ENCODE results near the gene PRSS21. TPM values are rescaled to one million over a fixed set of nuclear protein-coding genes. Genes with fewer than 3 reads are reported as not detected.

Gene PRSS21
- total RNA-seq, 2 experiments from 2014 or later: 11.3 to 12.5 TPM

GRCh38 chr16:2842340-2843000 lies 25.4 kb downstream of the PRSS21 start:
- ATAC-seq (peak; percentile 61), DNase-seq (peak; percentile 89)
- peaks cover 42% of the 10 kb centered on the region for H3K4me1 Mint-ChIP-seq (ENCODE audit: low read depth)
- peak overlapping the region; percentile 67 for H3K4me3 Mint-ChIP-seq
- peak overlapping the region; percentile 92 for H3K27ac Mint-ChIP-seq
- intact Hi-C loops (cut with micrococcal nuclease): no loop called here
- CTCF ChIA-PET: interaction anchor here (0.8 to 4.7 kb wide), 6 partner anchors 12 to 64 kb away, joined by 3 to 42 read pairs (median 4); no protein-coding TSS in a partner anchor
- POLR2A ChIA-PET: interaction anchor here (0.7 to 2.0 kb wide), 4 partner anchors 19 to 40 kb away, joined by 3 to 9 read pairs (median 4); no protein-coding TSS in a partner anchor
- H3K9me3 Mint-ChIP-seq: peaks cover 2% of the 10 kb centered on the region
- no peaks in the 10 kb centered on the region for H3K27me3 Mint-ChIP-seq
- H3K36me3 Mint-ChIP-seq (ENCODE audit: low read depth): no peaks in the 10 kb centered on the region
- peak; percentile 97 for TF ChIP-seq CTCF (IDR thresholded peaks at IDR 0.05)

GRCh38 chr16:2843526-2843925 lies 26.5 kb downstream of the PRSS21 start:
- TF ChIP-seq CTCF (IDR thresholded peaks at IDR 0.05): no peak
- Mint-ChIP-seq H3K9me3 (peaks cover 2% of the 10 kb centered on the region), H3K4me1 (ENCODE audit: low read depth) (peaks cover 43% of the 10 kb centered on the region), H3K27me3 (no peaks in the 10 kb centered on the region), H3K36me3 (ENCODE audit: low read depth) (no peaks in the 10 kb centered on the region), H3K4me3 (no peak overlapping the region), H3K27ac (no peak overlapping the region)
- ATAC-seq: no peak
- POLR2A ChIA-PET: interaction anchor here (2.0 kb wide), 1 partner anchor 25 kb away, joined by 9 read pairs; no protein-coding TSS in a partner anchor
- no peak for DNase-seq
- intact Hi-C loops (cut with micrococcal nuclease): no loop called here
- CTCF ChIA-PET: interaction anchor here (1.1 to 4.7 kb wide), 4 partner anchors 11 to 76 kb away, joined by 3 to 42 read pairs (median 15); no protein-coding TSS in a partner anchor

GRCh38 chr16:2845116-2845515 lies 28.1 kb downstream of the PRSS21 start:
- no peaks in the 10 kb centered on the region for H3K36me3 Mint-ChIP-seq (ENCODE audit: low read depth)
- CTCF ChIA-PET: interaction anchor here (1.0 to 4.7 kb wide), 5 partner anchors 9 to 125 kb away, joined by 3 to 42 read pairs (median 4); no protein-coding TSS in a partner anchor
- H3K27ac Mint-ChIP-seq: no peak overlapping the region
- peaks cover 7% of the 10 kb centered on the region for H3K27me3 Mint-ChIP-seq
- H3K4me1 Mint-ChIP-seq (ENCODE audit: low read depth): peaks cover 36% of the 10 kb centered on the region
- H3K4me3 Mint-ChIP-seq: no peak overlapping the region
- POLR2A ChIA-PET: interaction anchor here (1.1 kb wide), 2 partner anchors 23 to 78 kb away, joined by 3 to 5 read pairs; no protein-coding TSS in a partner anchor
- DNase-seq (no peak), ATAC-seq (no peak)
- H3K9me3 Mint-ChIP-seq: peaks cover 2% of the 10 kb centered on the region
- intact Hi-C loops (cut with micrococcal nuclease): no loop called here
- no peak for TF ChIP-seq CTCF (IDR thresholded peaks at IDR 0.05)

- ATAC-seq (peak; percentile 81), DNase-seq (peak; percentile 64)
- Mint-ChIP-seq H3K4me1 (ENCODE audit: low read depth) (peaks cover 30% of the 10 kb centered on the region), H3K36me3 (ENCODE audit: low read depth) (no peaks in the 10 kb centered on the region), H3K27me3 (peaks cover 7% of the 10 kb centered on the region), H3K4me3 (no peak overlapping the region), H3K27ac (peak overlapping the region; percentile 83), H3K9me3 (peaks cover 2% of the 10 kb centered on the region)
- POLR2A ChIA-PET: interaction anchor here (1.0 kb wide), 1 partner anchor 22 kb away, joined by 3 read pairs; no protein-coding TSS in a partner anchor
- intact Hi-C loops (cut with micrococcal nuclease): no loop called here
- TF ChIP-seq CTCF (IDR thresholded peaks at IDR 0.05): no peak
- CTCF ChIA-PET: interaction anchor here (1.0 kb wide), 1 partner anchor 22 kb away, joined by 4 read pairs; no protein-coding TSS in a partner anchor
These were observed 29.7 kb downstream of the PRSS21 start for GRCh38 chr16:2846511-2847310.

Measured in activated CD8-positive, alpha-beta T cell treated with anti-CD3 and anti-CD28 coated beads for 36 hours (primary cell).